Smooth muscle cell (in vitro differentiated cells): Measurements from ENCODE around the gene ACYP1. TPM values are rescaled to one million over a fixed set of nuclear protein-coding genes. Genes with fewer than 3 reads are reported as not detected.

Experiments
- DNase-seq: peaks from one replicate; lab custom pipeline; 2025; ENCODE audit not compliant: unreplicated experiment; lab: John Stamatoyannopoulos, UW
- H2AFZ ChIP-seq: fragments of 200-600 bp; sonication (generic); 2 replicates; pipeline ENCODE4 v1.6.0; 2016; ENCODE audit warnings: antibody characterized with exemption, low read depth, mild to moderate bottlenecking
- H3F3A ChIP-seq: fragments of 200-600 bp; sonication (generic); 2 replicates; pipeline ENCODE4 v1.6.0; 2017; ENCODE audit warnings: antibody characterized with exemption, low read depth
- H3K27ac ChIP-seq: fragments of 200-600 bp; sonication (generic); 2 replicates; pipeline ENCODE4 v1.5.1; 2016; ENCODE audit warnings: low read depth, mild to moderate bottlenecking
- H3K27me3 ChIP-seq: fragments of 200-600 bp; sonication (generic); 2 replicates; pipeline ENCODE4 v1.6.1; 2016; ENCODE audit warnings: low read depth, mild to moderate bottlenecking
- H3K36me3 ChIP-seq: fragments of 200-600 bp; sonication (generic); 2 replicates; pipeline ENCODE4 v1.5.1; 2016; ENCODE audit warnings: low read depth
- H3K4me1 ChIP-seq: fragments of 200-600 bp; sonication (generic); 2 replicates; pipeline ENCODE4 v1.5.1; 2016; ENCODE audit warnings: low read depth
- H3K4me2 ChIP-seq: fragments of 200-600 bp; sonication (generic); 2 replicates; pipeline ENCODE4 v1.6.0; 2016; ENCODE audit warnings: mild to moderate bottlenecking
- H3K4me3 ChIP-seq: fragments of 200-600 bp; sonication (generic); 2 replicates; pipeline ENCODE4 v1.5.1; 2016; ENCODE audit warnings: mild to moderate bottlenecking
- H3K79me2 ChIP-seq: fragments of 200-600 bp; sonication (generic); 2 replicates; pipeline ENCODE4 v1.6.0; 2016; ENCODE audit warnings: low read depth, mild to moderate bottlenecking
- H3K9ac ChIP-seq: fragments of 200-600 bp; sonication (generic); 2 replicates; pipeline ENCODE4 v1.6.0; 2016; ENCODE audit warnings: low read depth
- H3K9me3 ChIP-seq: fragments of 200-600 bp; sonication (generic); replicated peaks from 2 replicates; pipeline ENCODE4 v1.5.1; 2016; ENCODE audit warnings: low read depth
- H4K20me1 ChIP-seq: fragments of 200-600 bp; sonication (generic); 2 replicates; pipeline ENCODE4 v1.6.0; 2016; ENCODE audit warnings: low read depth
- CTCF ChIP-seq: fragments of 200-600 bp; sonication (generic); IDR thresholded peaks from 2 replicates; pipeline ENCODE4 v1.5.1; 2017; ENCODE audit warnings: borderline replicate concordance, mild to moderate bottlenecking, antibody characterized with exemption; ENCODE audit not compliant: insufficient read depth, poor library complexity, severe bottlenecking
- WGBS: methylation state at CpG from one replicate; pipeline ENCODE4 v1.1.7; 2016; ENCODE audit warnings: low lambda C conversion rate; 5-methylcytosine and 5-hydroxymethylcytosine counted together
- polyA plus RNA-seq: library from polyadenylated mRNA; unstranded; fragments of >200 nt; fragmentation: Nextera tagmentation; extraction: Ambion mirVana; gene quantifications from 2 replicates; pipeline ENCODE4 v1.2.1, GENCODE V29; 2016
- total RNA-seq: library from RNA; depleted of rRNA; stranded (reverse); fragments of >200 nt; gene quantifications from 2 replicates; pipeline ENCODE4 v1.2.3, GENCODE V29; 2014

The ACYP1 gene
- total and polyA plus RNA-seq, 2 experiments from 2014 or later = 12.2 to 14.9 TPM

GRCh38 chr14:75060420-75060819 lies 3.4 kb downstream of the ACYP1 start:
- Histone ChIP-seq H3K4me3 (no peak overlapping the region), H2AFZ (no peak overlapping the region), H3K27ac (no peak overlapping the region), H3K4me1 (no peaks in the 10 kb centered on the region), H3K27me3 (no peaks in the 10 kb centered on the region), H3F3A (no peaks in the 10 kb centered on the region), H3K79me2 (peaks cover 4% of the 10 kb centered on the region), H3K9ac (no peak overlapping the region), H3K4me2 (no peak overlapping the region), H3K36me3 (no peaks in the 10 kb centered on the region), H3K9me3 (no peaks in the 10 kb centered on the region), H4K20me1 (no peaks in the 10 kb centered on the region)
- no peak for TF ChIP-seq CTCF
- DNase-seq = no peak
- WGBS = 74% methylated on average over 2 of the region's 2 CpGs

GRCh38 chr14:75059642-75060041 lies 4.2 kb downstream of the ACYP1 start:
- no peak overlapping the region for H3K4me2 ChIP-seq
- no peak overlapping the region for H2AFZ ChIP-seq
- no peaks in the 10 kb centered on the region for H4K20me1 ChIP-seq
- TF ChIP-seq CTCF = no peak
- 98% methylated on average over 2 of the region's 2 CpGs for WGBS
- no peaks in the 10 kb centered on the region for H3K27me3 ChIP-seq
- H3K4me3 ChIP-seq = no peak overlapping the region
- H3K4me1 ChIP-seq = no peaks in the 10 kb centered on the region
- H3K27ac ChIP-seq = no peak overlapping the region
- no peaks in the 10 kb centered on the region for H3F3A ChIP-seq
- H3K79me2 ChIP-seq = peaks cover 6% of the 10 kb centered on the region
- no peak for DNase-seq
- no peaks in the 10 kb centered on the region for H3K9me3 ChIP-seq
- H3K9ac ChIP-seq = no peak overlapping the region
- no peaks in the 10 kb centered on the region for H3K36me3 ChIP-seq

- Histone ChIP-seq H3K4me2 (no peak overlapping the region), H3K9ac (no peak overlapping the region), H3K4me3 (no peak overlapping the region), H3F3A (no peaks in the 10 kb centered on the region), H4K20me1 (no peaks in the 10 kb centered on the region), H3K36me3 (no peaks in the 10 kb centered on the region), H2AFZ (no peak overlapping the region), H3K4me1 (peaks cover 4% of the 10 kb centered on the region), H3K27ac (no peak overlapping the region), H3K27me3 (no peaks in the 10 kb centered on the region), H3K9me3 (no peaks in the 10 kb centered on the region), H3K79me2 (peaks cover 19% of the 10 kb centered on the region)
- WGBS = 92% methylated on average over 1 of the region's 1 CpG
- TF ChIP-seq CTCF = no peak
- no peak for DNase-seq
Measured at GRCh38 chr14:75054421-75054820, 9.4 kb downstream of the ACYP1 start.
